MM.1S (cell line): ENCODE data around the gene DHRS1.

Source experiments
- DNase-seq: peaks from one replicate; pipeline ENCODE4 v3.0.0-alpha.2; 2015
- H2AFZ ChIP-seq: fragments of 300-600 bp; sonication (generic); 2 replicates; pipeline ENCODE4 v1.6.0; 2016; ENCODE audit warnings: antibody characterized with exemption, low read length
- H3F3A ChIP-seq: fragments of 300-600 bp; sonication (generic); 2 replicates; pipeline ENCODE4 v1.6.1; 2016; ENCODE audit warnings: mild to moderate bottlenecking, antibody characterized with exemption, low read length, moderate library complexity, mixed read lengths; ENCODE audit not compliant: insufficient read depth
- H3K27ac ChIP-seq: fragments of 300-600 bp; sonication (generic); 2 replicates; pipeline ENCODE4 v1.5.1; 2016; ENCODE audit warnings: mild to moderate bottlenecking, low read length
- H3K27me3 ChIP-seq: fragments of 300-600 bp; sonication (generic); replicated peaks from 2 replicates; pipeline ENCODE4 v1.6.0; 2016; ENCODE audit warnings: low read length; ENCODE audit not compliant: insufficient read depth
- H3K36me3 ChIP-seq: fragments of 300-600 bp; sonication (generic); replicated peaks from 2 replicates; pipeline ENCODE4 v1.6.1; 2016; ENCODE audit warnings: mild to moderate bottlenecking, low read length, mixed read lengths; ENCODE audit not compliant: insufficient read depth
- H3K4me1 ChIP-seq: fragments of 300-600 bp; sonication (generic); 2 replicates; pipeline ENCODE4 v1.6.1; 2016; ENCODE audit warnings: low read length, mixed read lengths
- H3K4me2 ChIP-seq: fragments of 300-600 bp; sonication (generic); 2 replicates; pipeline ENCODE4 v1.6.0; 2016; ENCODE audit warnings: low read depth, low read length
- H3K4me3 ChIP-seq: fragments of 300-600 bp; sonication (generic); 2 replicates; pipeline ENCODE4 v1.5.1; 2016; ENCODE audit warnings: low read length, mixed read lengths
- H3K79me2 ChIP-seq: fragments of 300-600 bp; sonication (generic); 2 replicates; pipeline ENCODE4 v1.6.1; 2016; ENCODE audit warnings: mixed run types, low read length, mixed read lengths
- H3K9ac ChIP-seq: fragments of 300-600 bp; sonication (generic); 2 replicates; pipeline ENCODE4 v1.6.1; 2016; ENCODE audit warnings: low read length, mixed read lengths
- H3K9me2 ChIP-seq: fragments of 300-600 bp; sonication (generic); replicated peaks from 2 replicates; pipeline ENCODE4 v1.6.1; 2016; ENCODE audit warnings: mild to moderate bottlenecking, low read length, mixed read lengths; ENCODE audit not compliant: insufficient read depth
- H3K9me3 ChIP-seq: fragments of 300-600 bp; sonication (generic); replicated peaks from 2 replicates; pipeline ENCODE4 v1.6.1; 2016; ENCODE audit warnings: mild to moderate bottlenecking, low read length, mixed read lengths; ENCODE audit not compliant: insufficient read depth
- H4K20me1 ChIP-seq: fragments of 300-600 bp; sonication (generic); 2 replicates; pipeline ENCODE4 v1.6.1; 2016; ENCODE audit warnings: mild to moderate bottlenecking, low read length, moderate library complexity, mixed read lengths; ENCODE audit not compliant: insufficient read depth
- EZH2 ChIP-seq: fragments of 300-600 bp; sonication (generic); optimal IDR thresholded peaks from 2 replicates; pipeline ENCODE3; 2017; ENCODE audit warnings: low read depth, mild to moderate bottlenecking, antibody characterized with exemption, low read length, mixed read lengths
- EZH2phosphoT487 ChIP-seq: fragments of 300-600 bp; sonication (generic); IDR thresholded peaks from 2 replicates; pipeline ENCODE4 v1.6.1; 2018; ENCODE audit warnings: antibody characterized with exemption, low read length
- TF ChIP-seq, protein P1 (sequence below): fragments of 300-600 bp; sonication (generic); IDR thresholded peaks from 2 replicates; pipeline ENCODE4 v1.5.1; 2016; ENCODE audit warnings: antibody characterized with exemption, low read length, mixed read lengths

Gene DHRS1

DNA sequence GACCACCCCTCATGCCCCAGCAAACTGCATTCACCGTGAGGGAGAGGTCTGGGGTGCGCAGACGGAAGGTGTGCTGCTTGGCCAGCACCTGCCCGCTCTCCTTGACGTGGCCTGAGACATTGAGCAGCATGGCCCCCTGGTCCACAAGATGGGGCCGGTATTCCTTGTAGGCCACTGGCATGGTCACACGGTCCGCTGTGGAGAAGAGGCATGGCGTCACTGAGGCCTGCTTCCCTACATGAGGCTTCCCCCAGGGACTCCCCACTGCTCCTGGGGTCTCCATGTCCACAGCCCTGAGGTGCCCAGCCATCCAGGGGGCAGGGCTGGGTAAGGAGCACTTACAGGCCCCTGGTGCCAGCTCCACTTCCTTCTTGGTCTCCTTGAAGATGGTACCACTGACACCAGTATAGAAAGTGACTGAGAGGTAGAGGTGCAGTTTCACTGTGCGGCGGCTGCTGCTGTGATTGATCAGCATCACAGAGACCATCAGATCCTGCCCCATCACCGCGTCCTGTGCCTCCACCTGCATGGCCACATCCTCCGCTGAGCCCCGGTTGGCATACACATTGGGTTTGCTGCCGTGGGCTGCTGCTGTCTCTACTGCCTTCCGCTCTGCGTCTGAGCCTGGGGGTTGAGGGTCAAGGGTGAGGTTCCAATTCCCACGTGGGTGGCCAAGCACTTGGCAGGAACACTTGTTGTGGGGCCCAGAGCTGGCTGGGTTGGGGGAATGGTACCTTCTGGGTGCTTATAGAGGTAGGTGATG lies 44.8 kb downstream of the DHRS1 start:
- no peaks in the 10 kb centered on the region for H3K27me3 ChIP-seq
- no peaks in the 10 kb centered on the region for H4K20me1 ChIP-seq
- no peaks in the 10 kb centered on the region for H3K4me1 ChIP-seq
- H3K9me2 ChIP-seq = no peaks in the 10 kb centered on the region
- no peak overlapping the region for H3K4me3 ChIP-seq
- H3K36me3 ChIP-seq = no peaks in the 10 kb centered on the region
- DNase-seq = no peak
- H3K9ac ChIP-seq = no peak overlapping the region
- H2AFZ ChIP-seq = no peak overlapping the region
- no peak overlapping the region for H3K4me2 ChIP-seq
- no peaks in the 10 kb centered on the region for H3K9me3 ChIP-seq
- no peak for TF ChIP-seq EZH2phosphoT487
- TF ChIP-seq, protein P1, sequence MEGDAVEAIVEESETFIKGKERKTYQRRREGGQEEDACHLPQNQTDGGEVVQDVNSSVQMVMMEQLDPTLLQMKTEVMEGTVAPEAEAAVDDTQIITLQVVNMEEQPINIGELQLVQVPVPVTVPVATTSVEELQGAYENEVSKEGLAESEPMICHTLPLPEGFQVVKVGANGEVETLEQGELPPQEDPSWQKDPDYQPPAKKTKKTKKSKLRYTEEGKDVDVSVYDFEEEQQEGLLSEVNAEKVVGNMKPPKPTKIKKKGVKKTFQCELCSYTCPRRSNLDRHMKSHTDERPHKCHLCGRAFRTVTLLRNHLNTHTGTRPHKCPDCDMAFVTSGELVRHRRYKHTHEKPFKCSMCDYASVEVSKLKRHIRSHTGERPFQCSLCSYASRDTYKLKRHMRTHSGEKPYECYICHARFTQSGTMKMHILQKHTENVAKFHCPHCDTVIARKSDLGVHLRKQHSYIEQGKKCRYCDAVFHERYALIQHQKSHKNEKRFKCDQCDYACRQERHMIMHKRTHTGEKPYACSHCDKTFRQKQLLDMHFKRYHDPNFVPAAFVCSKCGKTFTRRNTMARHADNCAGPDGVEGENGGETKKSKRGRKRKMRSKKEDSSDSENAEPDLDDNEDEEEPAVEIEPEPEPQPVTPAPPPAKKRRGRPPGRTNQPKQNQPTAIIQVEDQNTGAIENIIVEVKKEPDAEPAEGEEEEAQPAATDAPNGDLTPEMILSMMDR = no peak
- TF ChIP-seq EZH2 = no peak
- H3K27ac ChIP-seq = no peak overlapping the region
- no peaks in the 10 kb centered on the region for H3F3A ChIP-seq
- H3K79me2 ChIP-seq = no peaks in the 10 kb centered on the region

DNA sequence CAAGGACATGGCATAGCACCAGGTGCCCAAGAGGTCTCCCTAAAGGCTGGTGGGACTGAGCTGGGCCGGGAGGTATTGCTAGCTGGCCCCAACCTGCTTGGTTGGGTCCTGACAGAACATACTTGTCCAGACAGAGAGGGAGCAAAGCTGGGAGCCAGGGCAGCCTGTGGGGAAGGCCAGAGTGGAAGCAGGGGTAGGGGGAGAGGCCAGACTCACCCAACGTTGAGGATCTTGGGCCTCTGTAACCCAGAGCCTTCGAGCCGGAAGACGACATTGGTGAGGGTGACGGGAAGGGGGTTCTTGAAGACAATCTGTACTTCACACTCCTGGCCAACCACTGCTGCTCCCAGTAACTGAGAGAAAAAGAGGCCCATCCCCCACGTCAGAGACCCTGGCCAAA lies 45.6 kb downstream of the DHRS1 start:
- H3K9ac ChIP-seq = no peak overlapping the region
- no peaks in the 10 kb centered on the region for H4K20me1 ChIP-seq
- no peaks in the 10 kb centered on the region for H3K79me2 ChIP-seq
- no peak overlapping the region for H2AFZ ChIP-seq
- TF ChIP-seq EZH2phosphoT487 = no peak
- TF ChIP-seq, protein P1 = no peak
- no peak for TF ChIP-seq EZH2
- H3K4me3 ChIP-seq = no peak overlapping the region
- no peaks in the 10 kb centered on the region for H3K27me3 ChIP-seq
- H3K9me3 ChIP-seq = no peaks in the 10 kb centered on the region
- no peaks in the 10 kb centered on the region for H3K9me2 ChIP-seq
- no peak overlapping the region for H3K4me2 ChIP-seq
- no peaks in the 10 kb centered on the region for H3K4me1 ChIP-seq
- no peak overlapping the region for H3K27ac ChIP-seq
- DNase-seq = no peak
- no peaks in the 10 kb centered on the region for H3F3A ChIP-seq
- no peaks in the 10 kb centered on the region for H3K36me3 ChIP-seq

DNA sequence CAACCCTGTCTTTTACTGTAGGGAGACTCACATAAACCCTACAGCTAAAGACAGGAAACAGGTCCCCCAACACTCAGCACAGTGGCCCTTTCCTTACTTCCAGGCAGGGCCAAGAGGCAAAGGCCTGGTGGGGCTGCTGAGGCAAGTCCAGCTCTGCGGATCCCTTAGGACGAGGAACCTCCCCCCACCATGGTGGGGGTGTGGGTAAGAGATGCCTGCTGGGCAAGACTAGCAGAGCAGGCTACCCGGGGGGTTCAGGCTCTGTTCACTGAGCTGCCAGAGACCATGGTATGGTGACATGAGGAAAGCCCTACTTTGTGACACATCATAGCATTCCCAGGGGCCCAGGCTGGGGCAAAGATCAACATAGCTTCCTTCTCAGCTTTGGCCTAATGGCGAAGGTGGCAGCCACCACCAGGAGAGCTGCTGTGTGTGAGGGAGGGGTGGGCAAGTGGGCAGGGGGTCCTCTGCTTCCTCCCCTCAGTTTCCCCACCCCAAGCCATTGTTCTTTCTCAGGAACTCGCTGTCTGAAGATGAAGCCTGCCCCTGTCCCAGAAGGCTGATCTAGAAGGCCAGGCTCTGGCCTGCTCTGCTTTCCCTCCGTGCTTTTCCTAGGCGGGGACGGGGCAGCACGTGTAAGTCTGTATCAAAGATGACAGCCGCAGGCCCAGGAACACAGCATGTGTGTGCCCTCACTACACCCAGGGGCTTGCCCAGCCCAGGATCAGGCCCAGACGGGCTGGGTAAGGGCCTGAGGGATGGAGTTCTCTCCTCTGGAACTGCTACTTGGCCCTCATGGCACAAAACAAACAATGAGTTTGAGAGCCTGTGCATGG lies 47.1 kb downstream of the DHRS1 start:
- Histone ChIP-seq H3K79me2 (no peaks in the 10 kb centered on the region), H3K9me2 (no peaks in the 10 kb centered on the region), H3K27me3 (no peaks in the 10 kb centered on the region), H3F3A (0 out of 2 replicates have a peak, but pooled peaks cover 3% of the 10 kb centered on the region), H3K4me3 (no peak overlapping the region), H3K36me3 (no peaks in the 10 kb centered on the region), H3K9me3 (no peaks in the 10 kb centered on the region), H3K27ac (no peak overlapping the region), H3K9ac (no peak overlapping the region), H4K20me1 (no peaks in the 10 kb centered on the region), H2AFZ (no peak overlapping the region), H3K4me2 (no peak overlapping the region), H3K4me1 (no peaks in the 10 kb centered on the region)
- no peak for DNase-seq
- TF ChIP-seq, protein P1 = no peak
- TF ChIP-seq EZH2phosphoT487 (no peak), EZH2 (no peak)
